ENCODE measurements around the gene PLEKHG2.

Gene PLEKHG2

GRCh38 chr19:39369200-39369599 lies 43.3 kb upstream of the PLEKHG2 start:
- H3K9ac ChIP-seq = no peak overlapping the region
- H3K27ac ChIP-seq = no peak overlapping the region
- no peaks in the 10 kb centered on the region for H3K4me1 ChIP-seq (ENCODE audit: low read depth, poor library complexity, severe bottlenecking)
- no peak overlapping the region for H3K4me3 ChIP-seq (IDR thresholded peaks at IDR 0.05; ENCODE audit: insufficient read depth, low read depth, low read length)
- no peak overlapping the region for H2AFZ ChIP-seq (ENCODE audit: low read depth)
- H3K4me2 ChIP-seq = no peak overlapping the region
- no peaks in the 10 kb centered on the region for H3K27me3 ChIP-seq (ENCODE audit: insufficient read depth, low read depth)
- no peaks in the 10 kb centered on the region for H3K36me3 ChIP-seq (ENCODE audit: insufficient read depth)
- TF ChIP-seq, protein P1, sequence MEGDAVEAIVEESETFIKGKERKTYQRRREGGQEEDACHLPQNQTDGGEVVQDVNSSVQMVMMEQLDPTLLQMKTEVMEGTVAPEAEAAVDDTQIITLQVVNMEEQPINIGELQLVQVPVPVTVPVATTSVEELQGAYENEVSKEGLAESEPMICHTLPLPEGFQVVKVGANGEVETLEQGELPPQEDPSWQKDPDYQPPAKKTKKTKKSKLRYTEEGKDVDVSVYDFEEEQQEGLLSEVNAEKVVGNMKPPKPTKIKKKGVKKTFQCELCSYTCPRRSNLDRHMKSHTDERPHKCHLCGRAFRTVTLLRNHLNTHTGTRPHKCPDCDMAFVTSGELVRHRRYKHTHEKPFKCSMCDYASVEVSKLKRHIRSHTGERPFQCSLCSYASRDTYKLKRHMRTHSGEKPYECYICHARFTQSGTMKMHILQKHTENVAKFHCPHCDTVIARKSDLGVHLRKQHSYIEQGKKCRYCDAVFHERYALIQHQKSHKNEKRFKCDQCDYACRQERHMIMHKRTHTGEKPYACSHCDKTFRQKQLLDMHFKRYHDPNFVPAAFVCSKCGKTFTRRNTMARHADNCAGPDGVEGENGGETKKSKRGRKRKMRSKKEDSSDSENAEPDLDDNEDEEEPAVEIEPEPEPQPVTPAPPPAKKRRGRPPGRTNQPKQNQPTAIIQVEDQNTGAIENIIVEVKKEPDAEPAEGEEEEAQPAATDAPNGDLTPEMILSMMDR (conservative IDR thresholded peaks at IDR 0.05; ENCODE audit: low read depth, low read length) = no peak
- H4K20me1 ChIP-seq (ENCODE audit: insufficient read depth) = no peaks in the 10 kb centered on the region
- no peaks in the 10 kb centered on the region for H3K79me2 ChIP-seq (ENCODE audit: insufficient read depth, low read depth)

DNA sequence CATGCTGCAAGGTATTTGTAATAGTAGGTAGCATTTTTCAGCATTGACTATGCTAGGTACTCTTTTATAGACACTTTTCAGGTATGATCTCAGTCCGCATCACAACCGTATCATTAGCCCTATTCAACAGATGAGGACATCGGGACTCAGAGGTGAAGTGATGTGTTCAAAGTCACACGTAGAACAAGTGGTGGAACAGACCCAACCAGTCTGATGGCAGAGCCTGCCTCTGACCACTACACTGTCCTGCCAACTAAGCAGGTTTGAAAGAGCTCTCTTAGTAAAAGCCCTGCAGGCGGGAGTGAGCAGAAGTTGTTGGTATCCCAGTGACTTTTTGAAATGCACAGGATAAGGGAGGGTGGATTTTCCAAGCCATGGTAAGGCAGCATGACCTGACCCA lies 41.7 kb upstream of the PLEKHG2 start:
- Histone ChIP-seq H3K4me2 (no peak overlapping the region), H3K27ac (no peak overlapping the region), H4K20me1 (ENCODE audit: insufficient read depth) (no peaks in the 10 kb centered on the region), H3K4me3 (IDR thresholded peaks at IDR 0.05; ENCODE audit: insufficient read depth, low read depth, low read length) (no peak overlapping the region), H3K79me2 (ENCODE audit: insufficient read depth, low read depth) (no peaks in the 10 kb centered on the region), H2AFZ (ENCODE audit: low read depth) (no peak overlapping the region), H3K36me3 (ENCODE audit: insufficient read depth) (no peaks in the 10 kb centered on the region), H3K4me1 (ENCODE audit: low read depth, poor library complexity, severe bottlenecking) (no peaks in the 10 kb centered on the region), H3K9ac (no peak overlapping the region), H3K27me3 (ENCODE audit: insufficient read depth, low read depth) (no peaks in the 10 kb centered on the region)
- TF ChIP-seq, protein P1 (conservative IDR thresholded peaks at IDR 0.05; ENCODE audit: low read depth, low read length) = no peak

DNA sequence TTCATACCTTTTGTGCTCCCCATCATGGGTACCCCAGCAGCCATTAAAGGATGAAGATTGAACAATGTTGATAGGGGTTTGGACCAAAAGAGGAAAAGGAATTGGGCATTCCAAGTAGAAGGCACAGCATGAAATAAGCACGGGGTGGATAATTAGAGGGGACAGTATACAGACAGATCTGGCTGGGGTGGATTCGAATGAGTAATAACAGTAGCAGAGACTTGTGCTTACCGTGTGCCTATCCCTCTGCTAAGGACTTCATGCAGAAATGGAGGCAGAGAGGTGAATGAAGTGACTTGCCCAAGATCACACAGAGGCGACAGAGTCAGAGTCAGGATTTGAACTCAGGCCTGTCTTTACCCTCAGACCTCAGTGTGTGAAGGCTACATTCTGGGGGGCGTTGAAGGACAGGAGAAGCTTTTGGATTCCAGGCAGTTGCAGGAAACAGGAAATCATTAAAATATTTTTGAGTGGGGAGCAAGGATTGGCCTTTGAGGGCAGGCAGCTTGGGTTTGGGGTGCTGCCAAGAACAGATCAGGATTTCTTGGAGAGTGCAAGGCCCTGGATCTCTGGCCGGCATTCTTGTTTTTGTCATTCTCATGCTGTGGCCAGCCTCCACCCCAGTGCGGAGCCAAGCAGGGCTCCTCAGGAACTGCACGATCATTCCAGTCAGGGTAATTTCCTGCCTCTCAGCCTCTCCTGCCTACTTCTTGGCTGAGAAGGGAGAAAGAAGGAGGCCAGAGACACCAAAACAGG lies 40.2 kb upstream of the PLEKHG2 start:
- no peak overlapping the region for H2AFZ ChIP-seq (ENCODE audit: low read depth)
- H3K36me3 ChIP-seq (ENCODE audit: insufficient read depth) = no peaks in the 10 kb centered on the region; the same call in 1 of the 2 replicates
- TF ChIP-seq, protein P1 (conservative IDR thresholded peaks at IDR 0.05; ENCODE audit: low read depth, low read length) = no peak
- no peaks in the 10 kb centered on the region for H4K20me1 ChIP-seq (ENCODE audit: insufficient read depth)
- H3K4me3 ChIP-seq (IDR thresholded peaks at IDR 0.05; ENCODE audit: insufficient read depth, low read depth, low read length) = no peak overlapping the region
- no peak overlapping the region for H3K9ac ChIP-seq
- no peaks in the 10 kb centered on the region for H3K79me2 ChIP-seq (ENCODE audit: insufficient read depth, low read depth)
- H3K27ac ChIP-seq = no peak overlapping the region
- H3K4me1 ChIP-seq (ENCODE audit: low read depth, poor library complexity, severe bottlenecking) = no peaks in the 10 kb centered on the region
- no peak overlapping the region for H3K4me2 ChIP-seq
- H3K27me3 ChIP-seq (ENCODE audit: insufficient read depth, low read depth) = no peaks in the 10 kb centered on the region

GRCh38 chr19:39372941-39373340 lies 39.5 kb upstream of the PLEKHG2 start:
- H3K4me3 ChIP-seq (IDR thresholded peaks at IDR 0.05; ENCODE audit: insufficient read depth, low read depth, low read length) = no peak overlapping the region

More at GRCh38 chr19:39372941-39373340, 39.5 kb upstream of the PLEKHG2 start:
- Histone ChIP-seq H2AFZ (ENCODE audit: low read depth) (no peak overlapping the region), H3K27me3 (ENCODE audit: insufficient read depth, low read depth) (no peaks in the 10 kb centered on the region), H3K4me2 (no peak overlapping the region), H3K79me2 (ENCODE audit: insufficient read depth, low read depth) (no peaks in the 10 kb centered on the region), H3K4me1 (ENCODE audit: low read depth, poor library complexity, severe bottlenecking) (no peaks in the 10 kb centered on the region), H3K27ac (no peak overlapping the region), H3K36me3 (ENCODE audit: insufficient read depth) (no peaks in the 10 kb centered on the region; the same call in 1 of the 2 replicates), H3K9ac (no peak overlapping the region), H4K20me1 (ENCODE audit: insufficient read depth) (no peaks in the 10 kb centered on the region)
- TF ChIP-seq, protein P1 (conservative IDR thresholded peaks at IDR 0.05; ENCODE audit: low read depth, low read length) = no peak

Data from KMS-11 (cell line).